Spleen (tissue), 7 donors: ENCODE measurements around the gene RGS8.

Source experiments
- POLR2A ChIP-seq, 3 donors: fragments of 450-650 bp; IDR thresholded peaks; one replicate each; pipeline ENCODE4 v1.5.1; 2017; ENCODE audit warnings: antibody characterized with exemption in 3 of 3, mild to moderate bottlenecking in 1 of 3
- POLR2AphosphoS5 ChIP-seq, 3 donors: sonication (generic); formaldehyde crosslinking; IDR thresholded peaks; one replicate each; pipeline ENCODE4 v1.5.1; 2017; ENCODE audit warnings: antibody characterized with exemption in 3 of 3
- TF ChIP-seq, protein P1 (sequence below), 11 experiments: fragments of 200-600 bp in 7 of 11; fragments of 450-650 bp in 4 of 11; sonication (generic) in 4 of 11; IDR thresholded peaks in 8 of 11; conservative IDR thresholded peaks in 3 of 11; 1 replicate in 7 of 11; 2 replicates in 4 of 11; pipeline versions ENCODE4 v1.4.0 to v1.8.0; 2016 to 2021; ENCODE audit warnings: antibody characterized with exemption in 11 of 11, inconsistent platforms in 4 of 11, mild to moderate bottlenecking in 1 of 11
- donor health status: DM: no; HTN: no; CAD: no; lungs with moderate emphysema.
- donor health status: DM: no; HTN: no; CAD: no.
- donor health status: DM: no; HTN: no; CAD: no.

- TF ChIP-seq, protein P1, sequence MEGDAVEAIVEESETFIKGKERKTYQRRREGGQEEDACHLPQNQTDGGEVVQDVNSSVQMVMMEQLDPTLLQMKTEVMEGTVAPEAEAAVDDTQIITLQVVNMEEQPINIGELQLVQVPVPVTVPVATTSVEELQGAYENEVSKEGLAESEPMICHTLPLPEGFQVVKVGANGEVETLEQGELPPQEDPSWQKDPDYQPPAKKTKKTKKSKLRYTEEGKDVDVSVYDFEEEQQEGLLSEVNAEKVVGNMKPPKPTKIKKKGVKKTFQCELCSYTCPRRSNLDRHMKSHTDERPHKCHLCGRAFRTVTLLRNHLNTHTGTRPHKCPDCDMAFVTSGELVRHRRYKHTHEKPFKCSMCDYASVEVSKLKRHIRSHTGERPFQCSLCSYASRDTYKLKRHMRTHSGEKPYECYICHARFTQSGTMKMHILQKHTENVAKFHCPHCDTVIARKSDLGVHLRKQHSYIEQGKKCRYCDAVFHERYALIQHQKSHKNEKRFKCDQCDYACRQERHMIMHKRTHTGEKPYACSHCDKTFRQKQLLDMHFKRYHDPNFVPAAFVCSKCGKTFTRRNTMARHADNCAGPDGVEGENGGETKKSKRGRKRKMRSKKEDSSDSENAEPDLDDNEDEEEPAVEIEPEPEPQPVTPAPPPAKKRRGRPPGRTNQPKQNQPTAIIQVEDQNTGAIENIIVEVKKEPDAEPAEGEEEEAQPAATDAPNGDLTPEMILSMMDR (IDR thresholded peaks at IDR 0.05 in 8 of 11, conservative IDR thresholded peaks at IDR 0.05 in 3 of 11): no peak
- TF ChIP-seq POLR2A (IDR thresholded peaks at IDR 0.05) (no peak), POLR2AphosphoS5 (IDR thresholded peaks at IDR 0.05) (no peak)
Observed at GRCh38 chr1:182716740-182717720, 32.6 kb upstream of the RGS8 start.
